IPS-15b (cell line): ENCODE measurements around the gene UBAC2.
A peak's percentile ranks its signal among the peaks of the same experiment; 100 is the strongest.
"Not testable (repeated sequence)": the region's sequence is repeated elsewhere in the genome, so short reads cannot be mapped to it uniquely, and the experiment has no call there.

Experiments
- H3K27me3 ChIP-seq: one replicate; pipeline ENCODE4 v1.6.1; 2013; ENCODE audit warnings: low read length; ENCODE audit not compliant: control insufficient read depth, insufficient read depth
- H3K36me3 ChIP-seq: one replicate; pipeline ENCODE4 v1.6.1; 2013; ENCODE audit warnings: low read length; ENCODE audit not compliant: control insufficient read depth, insufficient read depth
- H3K4me1 ChIP-seq: one replicate; pipeline ENCODE4 v1.6.1; 2013; ENCODE audit warnings: mild to moderate bottlenecking, low read length; ENCODE audit not compliant: control insufficient read depth, insufficient read depth
- H3K4me3 ChIP-seq: one replicate; pipeline ENCODE4 v1.5.1; 2013; ENCODE audit warnings: low read depth, low read length
- H3K9ac ChIP-seq: one replicate; pipeline ENCODE4 v1.6.1; 2013; ENCODE audit warnings: low read depth, mild to moderate bottlenecking, low read length
- H3K9me3 ChIP-seq: one replicate; pipeline ENCODE4 v1.6.1; 2013; ENCODE audit warnings: mild to moderate bottlenecking, low read length; ENCODE audit not compliant: control insufficient read depth, insufficient read depth

UBAC2 gene

GRCh38 chr13:99206873-99207272, 6.2 kb downstream of the UBAC2 start:
- H3K9me3 ChIP-seq = no peaks in the 10 kb centered on the region
- no peak overlapping the region for H3K4me3 ChIP-seq
- no peaks in the 10 kb centered on the region for H3K36me3 ChIP-seq
- H3K9ac ChIP-seq = no peak overlapping the region
- H3K27me3 ChIP-seq = no peaks in the 10 kb centered on the region
- peaks cover 18% of the 10 kb centered on the region for H3K4me1 ChIP-seq

DNA sequence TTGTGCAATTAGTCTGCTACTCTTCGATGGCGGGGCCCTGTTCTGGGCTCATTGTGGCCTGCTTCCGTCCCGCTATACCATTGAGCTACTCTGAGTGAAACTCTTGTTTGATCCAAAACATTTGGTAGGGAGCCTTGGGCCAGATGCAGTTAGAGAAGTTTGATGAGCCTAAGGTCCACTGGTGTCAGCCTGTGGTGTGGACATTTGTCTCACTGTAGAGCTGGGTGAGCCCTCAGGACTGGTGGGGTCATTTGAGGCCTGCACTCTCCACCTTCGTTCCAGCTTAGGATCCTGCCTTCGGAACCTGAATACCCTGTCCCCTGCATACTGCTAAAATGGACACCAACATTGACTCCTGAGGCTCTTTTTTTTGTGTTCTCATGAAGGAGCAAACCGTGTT, 6.9 kb downstream of the UBAC2 start:
- H3K27me3 ChIP-seq = no peaks in the 10 kb centered on the region
- H3K9ac ChIP-seq = no peak overlapping the region
- H3K4me1 ChIP-seq = peaks cover 15% of the 10 kb centered on the region
- H3K9me3 ChIP-seq = no peaks in the 10 kb centered on the region
- no peaks in the 10 kb centered on the region for H3K36me3 ChIP-seq
- no peak overlapping the region for H3K4me3 ChIP-seq

DNA sequence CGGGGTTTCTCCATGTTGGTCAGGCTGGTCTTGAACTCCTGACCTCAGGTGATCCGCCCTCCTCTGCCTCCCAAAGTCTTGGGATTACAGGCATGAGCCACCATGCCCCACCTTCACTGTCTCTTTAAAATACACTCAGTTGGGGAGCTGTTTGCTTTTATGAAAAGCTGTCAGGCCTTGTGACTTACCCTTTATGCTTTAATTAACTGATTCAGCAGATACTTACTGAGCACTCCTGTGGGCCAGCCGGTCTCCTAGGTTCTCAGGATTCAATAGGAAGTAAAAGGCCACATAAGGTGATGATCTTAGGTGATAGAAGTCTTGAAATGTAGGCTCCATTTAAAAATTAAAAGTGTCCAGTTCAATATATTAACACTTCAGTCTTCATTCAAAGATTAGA, 7.5 kb downstream of the UBAC2 start:
- no peak overlapping the region for H3K9ac ChIP-seq
- no peaks in the 10 kb centered on the region for H3K9me3 ChIP-seq
- H3K27me3 ChIP-seq = no peaks in the 10 kb centered on the region
- no peak overlapping the region for H3K4me3 ChIP-seq
- H3K4me1 ChIP-seq = peaks cover 14% of the 10 kb centered on the region
- no peaks in the 10 kb centered on the region for H3K36me3 ChIP-seq

GRCh38 chr13:99208845-99209527, 8.3 kb downstream of the UBAC2 start:
- Histone ChIP-seq H3K9me3 (no peaks in the 10 kb centered on the region), H3K9ac (no peak overlapping the region), H3K36me3 (no peaks in the 10 kb centered on the region), H3K4me1 (peaks cover 10% of the 10 kb centered on the region), H3K4me3 (no peak overlapping the region), H3K27me3 (no peaks in the 10 kb centered on the region)

DNA sequence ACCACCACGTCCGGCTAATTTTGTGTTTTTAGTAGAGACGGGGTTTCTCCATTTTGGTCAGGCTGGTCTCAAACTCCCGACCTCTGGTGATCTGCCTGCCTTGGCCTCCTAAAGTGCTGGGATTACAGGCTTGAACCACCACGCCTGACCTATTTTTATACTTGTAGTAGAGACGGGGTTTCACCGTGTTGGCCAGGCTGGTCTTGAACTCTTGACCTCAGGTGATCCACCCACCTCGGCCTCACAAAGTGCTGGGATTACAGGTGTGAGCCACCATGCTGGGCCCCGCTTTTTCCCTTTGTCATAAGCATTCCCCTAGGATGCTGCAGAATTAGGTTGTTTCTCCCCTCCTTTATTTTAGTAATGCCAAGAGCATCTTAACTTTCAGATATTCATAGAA, 10.0 kb downstream of the UBAC2 start:
- not testable (repeated sequence) for H3K9ac ChIP-seq, H3K27me3 ChIP-seq, H3K9me3 ChIP-seq, H3K36me3 ChIP-seq, H3K4me3 ChIP-seq
- H3K4me1 ChIP-seq = peaks cover 17% of the 10 kb centered on the region

DNA sequence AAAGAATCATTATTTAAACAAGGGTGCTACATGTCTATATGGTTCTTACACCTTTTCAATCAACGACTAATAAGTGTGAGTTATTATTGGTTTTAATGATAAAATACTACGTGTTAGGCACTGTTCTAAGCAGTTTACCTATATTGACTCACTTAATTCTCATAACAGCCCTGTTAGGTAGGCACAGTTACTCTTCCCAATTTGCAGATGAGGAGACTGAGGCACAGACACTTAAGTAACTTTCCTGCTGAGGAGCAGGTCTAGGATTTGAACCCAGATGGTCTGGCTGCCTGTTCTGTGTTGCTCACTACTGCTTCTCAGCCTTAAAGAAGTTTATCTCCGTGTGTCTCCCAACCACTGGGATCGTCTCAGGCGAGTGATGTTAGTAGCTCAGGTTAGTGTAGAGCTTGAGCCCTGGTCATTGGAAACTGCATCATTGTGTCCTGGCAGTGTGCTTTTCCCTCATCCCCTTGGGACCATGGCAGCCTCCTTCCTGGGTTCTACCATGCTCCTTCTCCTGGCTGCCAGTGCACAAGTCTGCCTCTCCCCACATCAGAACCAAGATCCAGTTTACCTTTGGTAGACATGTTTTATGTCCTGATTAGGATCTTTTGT, 10.9 kb downstream of the UBAC2 start:
- no peak overlapping the region for H3K4me3 ChIP-seq
- H3K9ac ChIP-seq = no peak overlapping the region
- H3K9me3 ChIP-seq = no peaks in the 10 kb centered on the region
- no peaks in the 10 kb centered on the region for H3K36me3 ChIP-seq
- no peaks in the 10 kb centered on the region for H3K27me3 ChIP-seq
- peaks cover 15% of the 10 kb centered on the region for H3K4me1 ChIP-seq

GRCh38 chr13:99214232-99214631, 13.6 kb downstream of the UBAC2 start:
- H3K36me3 ChIP-seq = no peaks in the 10 kb centered on the region
- H3K9me3 ChIP-seq = no peaks in the 10 kb centered on the region
- no peak overlapping the region for H3K9ac ChIP-seq
- no peak overlapping the region for H3K4me3 ChIP-seq
- no peaks in the 10 kb centered on the region for H3K27me3 ChIP-seq
- peaks cover 9% of the 10 kb centered on the region for H3K4me1 ChIP-seq

DNA sequence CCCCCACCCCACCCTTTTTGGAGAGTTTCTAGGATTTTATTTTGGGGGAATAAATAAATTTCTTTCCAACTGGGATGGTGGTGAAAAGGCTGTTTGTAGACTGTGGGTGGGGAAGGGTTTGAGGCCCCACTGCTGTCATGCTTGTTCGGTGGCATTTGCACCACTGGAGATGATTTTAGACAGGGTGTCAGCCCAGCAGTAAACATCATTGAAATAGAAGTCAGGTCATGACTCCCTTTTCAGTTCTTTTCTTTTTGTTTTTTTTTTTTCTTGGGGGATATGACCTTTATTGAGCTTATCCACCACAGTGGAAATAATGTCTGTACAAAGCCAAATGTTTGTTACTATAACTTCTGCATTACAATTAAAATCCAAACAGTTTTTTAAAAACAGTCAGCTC, 14.1 kb downstream of the UBAC2 start:
- no peaks in the 10 kb centered on the region for H3K9me3 ChIP-seq
- H3K36me3 ChIP-seq = no peaks in the 10 kb centered on the region
- H3K4me3 ChIP-seq = no peak overlapping the region
- no peaks in the 10 kb centered on the region for H3K27me3 ChIP-seq
- H3K4me1 ChIP-seq = peaks cover 9% of the 10 kb centered on the region
- H3K9ac ChIP-seq = no peak overlapping the region

DNA sequence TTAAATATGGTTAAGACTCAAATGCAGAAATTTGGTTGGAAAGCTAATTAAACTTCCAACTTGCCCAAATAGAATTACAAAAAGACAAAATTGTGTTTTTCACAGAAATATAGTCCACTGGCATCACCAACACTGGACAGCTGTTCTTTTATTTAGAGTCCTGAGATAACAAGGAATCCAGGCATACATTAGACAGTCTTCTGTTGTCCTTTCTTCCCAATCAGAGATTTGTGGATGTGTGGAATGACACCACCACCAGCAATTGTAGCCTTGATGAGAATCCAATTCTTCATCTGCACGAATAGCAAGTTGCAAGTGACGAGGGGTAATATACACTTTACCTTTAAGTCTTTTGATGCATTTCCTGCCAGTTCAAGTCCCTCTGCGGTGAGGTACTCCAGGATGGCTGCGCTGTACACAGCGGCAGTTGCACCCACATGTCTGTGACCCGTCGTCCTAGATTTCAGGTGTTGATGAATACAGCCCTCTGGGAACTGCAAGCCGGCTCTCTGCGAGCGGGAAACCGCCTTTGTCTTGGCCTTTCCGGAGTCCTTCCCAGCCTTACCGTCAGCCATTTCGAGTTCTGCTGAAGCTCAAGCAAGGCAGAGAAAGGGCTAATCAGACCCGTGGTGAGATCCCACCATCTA, 14.7 kb downstream of the UBAC2 start:
- Histone ChIP-seq H3K4me1 (peaks cover 9% of the 10 kb centered on the region), H3K9me3 (no peaks in the 10 kb centered on the region), H3K4me3 (no peak overlapping the region), H3K36me3 (no peaks in the 10 kb centered on the region), H3K9ac (peak overlapping the region; percentile 3), H3K27me3 (no peaks in the 10 kb centered on the region)

GRCh38 chr13:99217461-99218110, 16.9 kb downstream of the UBAC2 start:
- Histone ChIP-seq H3K9me3 (no peaks in the 10 kb centered on the region), H3K4me1 (peaks cover 9% of the 10 kb centered on the region), H3K27me3 (no peaks in the 10 kb centered on the region), H3K36me3 (no peaks in the 10 kb centered on the region), H3K4me3 (no peak overlapping the region), H3K9ac (no peak overlapping the region)

DNA sequence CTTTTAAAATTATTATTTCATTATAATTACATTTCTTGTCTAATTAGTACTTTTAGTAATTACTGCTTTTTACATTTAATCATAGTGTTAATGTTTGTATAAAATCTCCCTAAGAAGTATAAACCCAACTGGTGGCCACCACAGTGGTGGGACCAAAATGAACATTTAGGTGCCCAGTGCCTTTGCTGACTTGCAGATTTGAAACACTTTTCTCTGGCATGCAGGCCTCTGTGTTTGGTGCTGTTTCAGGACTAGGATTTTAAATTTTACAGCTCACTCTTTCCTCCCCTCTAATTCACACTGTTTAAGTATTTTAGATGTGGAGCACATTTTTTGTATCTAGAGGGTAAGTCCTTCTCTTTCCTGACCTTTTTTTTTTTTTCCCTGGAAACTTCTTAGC, 17.5 kb downstream of the UBAC2 start:
- Histone ChIP-seq H3K9ac (no peak overlapping the region), H3K36me3 (no peaks in the 10 kb centered on the region), H3K27me3 (no peaks in the 10 kb centered on the region), H3K9me3 (no peaks in the 10 kb centered on the region), H3K4me3 (no peak overlapping the region), H3K4me1 (peaks cover 9% of the 10 kb centered on the region)

DNA sequence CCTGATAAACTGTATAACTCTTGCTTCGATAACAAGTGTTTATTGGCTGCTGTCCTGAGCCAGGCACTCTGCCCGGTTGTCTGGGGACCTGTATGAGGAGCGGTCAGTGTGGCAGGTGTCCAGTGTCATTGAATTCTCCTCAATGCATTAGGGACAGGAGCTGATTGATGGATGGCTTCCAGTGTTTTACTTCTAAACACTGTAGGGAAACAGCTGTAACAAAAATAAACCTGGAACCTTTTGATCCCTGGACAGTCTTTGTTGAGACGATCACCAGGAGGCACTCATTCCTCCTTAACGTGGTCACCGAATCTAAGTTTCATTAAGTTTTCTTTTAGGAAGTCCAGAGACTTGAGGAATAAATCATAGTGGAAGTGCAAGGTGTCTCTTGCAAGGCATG, 17.9 kb downstream of the UBAC2 start:
- Histone ChIP-seq H3K4me1 (peaks cover 9% of the 10 kb centered on the region), H3K9ac (no peak overlapping the region)

More for the DNA sequence above, 17.9 kb downstream of the UBAC2 start:
- no peak overlapping the region for H3K4me3 ChIP-seq
- H3K27me3 ChIP-seq = no peaks in the 10 kb centered on the region
- H3K36me3 ChIP-seq = no peaks in the 10 kb centered on the region
- no peaks in the 10 kb centered on the region for H3K9me3 ChIP-seq
